Transverse colon (tissue), 3 donors: ENCODE measurements around the gene TEX36.
"Not testable (repeated sequence)": the region's sequence is repeated elsewhere in the genome, so short reads cannot be mapped to it uniquely, and the experiment has no call there.

Source experiments
- EP300 ChIP-seq: sonication (generic); formaldehyde crosslinking; IDR thresholded peaks from one replicate; pipeline ENCODE4 v1.6.1; 2017; ENCODE audit warnings: antibody characterized with exemption, low read depth
- TF ChIP-seq, protein P1 (sequence below), 5 experiments: fragments of 200-600 bp in 3 of 5; fragments of 450-650 bp in 2 of 5; sonication (generic) in 3 of 5; IDR thresholded peaks; 1 replicate in 2 of 5; 2 replicates in 3 of 5; pipeline ENCODE4 v1.5.1; 2016 to 2017; ENCODE audit warnings: antibody characterized with exemption in 5 of 5, inconsistent platforms in 3 of 5, mild to moderate bottlenecking in 2 of 5, moderate library complexity in 1 of 5

DNA sequence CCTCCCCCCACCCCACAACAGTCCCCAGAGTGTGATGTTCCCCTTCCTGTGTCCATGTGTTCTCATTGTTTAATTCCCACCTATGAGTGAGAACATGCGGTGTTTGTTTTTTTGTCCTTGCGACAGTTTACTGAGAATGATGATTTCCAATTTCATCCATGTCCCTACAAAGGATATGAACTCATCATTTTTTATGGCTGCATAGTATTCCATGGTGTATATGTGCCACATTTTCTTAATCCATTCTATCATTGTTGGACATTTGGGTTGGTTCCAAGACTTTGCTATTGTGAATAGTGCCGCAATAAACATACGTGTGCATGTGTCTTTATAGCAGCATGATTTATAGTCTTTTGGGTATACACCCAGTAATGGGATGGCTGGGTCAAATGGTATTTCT, 31.8 kb upstream of the TEX36 start:
- TF ChIP-seq, protein P1, sequence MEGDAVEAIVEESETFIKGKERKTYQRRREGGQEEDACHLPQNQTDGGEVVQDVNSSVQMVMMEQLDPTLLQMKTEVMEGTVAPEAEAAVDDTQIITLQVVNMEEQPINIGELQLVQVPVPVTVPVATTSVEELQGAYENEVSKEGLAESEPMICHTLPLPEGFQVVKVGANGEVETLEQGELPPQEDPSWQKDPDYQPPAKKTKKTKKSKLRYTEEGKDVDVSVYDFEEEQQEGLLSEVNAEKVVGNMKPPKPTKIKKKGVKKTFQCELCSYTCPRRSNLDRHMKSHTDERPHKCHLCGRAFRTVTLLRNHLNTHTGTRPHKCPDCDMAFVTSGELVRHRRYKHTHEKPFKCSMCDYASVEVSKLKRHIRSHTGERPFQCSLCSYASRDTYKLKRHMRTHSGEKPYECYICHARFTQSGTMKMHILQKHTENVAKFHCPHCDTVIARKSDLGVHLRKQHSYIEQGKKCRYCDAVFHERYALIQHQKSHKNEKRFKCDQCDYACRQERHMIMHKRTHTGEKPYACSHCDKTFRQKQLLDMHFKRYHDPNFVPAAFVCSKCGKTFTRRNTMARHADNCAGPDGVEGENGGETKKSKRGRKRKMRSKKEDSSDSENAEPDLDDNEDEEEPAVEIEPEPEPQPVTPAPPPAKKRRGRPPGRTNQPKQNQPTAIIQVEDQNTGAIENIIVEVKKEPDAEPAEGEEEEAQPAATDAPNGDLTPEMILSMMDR (IDR thresholded peaks at IDR 0.05) = not testable (repeated sequence)
- not testable (repeated sequence) for TF ChIP-seq EP300
